ENCODE results near the gene TUBB1.
"Not testable (repeated sequence)": the region's sequence is repeated elsewhere in the genome, so short reads cannot be mapped to it uniquely, and the experiment has no call there.

The TUBB1 gene

DNA sequence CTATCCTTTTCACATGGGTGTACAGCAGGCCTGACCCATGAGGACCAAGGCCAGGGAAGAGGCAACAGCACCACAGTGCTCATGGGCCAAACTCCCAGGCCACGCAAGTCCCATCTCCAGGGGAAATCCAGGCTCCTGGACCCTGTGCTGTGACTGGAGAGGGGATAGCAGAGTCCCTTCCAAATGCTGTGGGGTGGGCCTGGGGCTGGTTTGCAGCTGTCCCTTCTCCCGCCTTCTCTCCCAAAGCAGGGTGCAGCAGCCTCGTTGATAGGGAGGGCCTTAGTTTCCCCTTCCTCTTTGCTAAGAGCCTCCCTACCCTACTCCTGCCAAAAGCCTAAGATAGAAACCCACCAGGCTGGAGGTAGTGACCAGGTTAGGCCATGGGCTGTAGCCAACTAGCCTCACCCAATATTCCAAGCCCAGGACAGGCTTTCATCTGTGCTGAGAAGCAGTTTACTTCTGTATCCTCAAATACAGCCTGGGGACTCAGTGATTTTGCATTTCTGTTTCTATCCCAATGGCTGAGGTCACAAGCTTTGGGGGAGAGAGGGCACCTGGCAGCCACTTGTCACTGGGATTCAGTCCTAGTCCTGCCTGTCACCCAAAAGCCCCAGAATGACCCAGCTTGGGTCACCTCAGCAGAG is 13.6 kb upstream of the TUBB1 start:
- no peak for DNase-seq (ENCODE audit: low read depth in 3 of 3)

GRCh38 chr20:59006167-59006863 is 12.9 kb upstream of the TUBB1 start:
- no peak for DNase-seq (ENCODE audit: low read depth in 3 of 3)

GRCh38 chr20:59006864-59007664 is 12.2 kb upstream of the TUBB1 start, which contains the start of gene CTSZ:
Gene CTSZ (minus strand): TSS chr20:59007254. CDS start chr20:59007128, 126 bp downstream.
- DNase-seq (ENCODE audit: low read depth in 3 of 3): peak in 1 of 3 experiments; percentile 35

GRCh38 chr20:59007665-59008511 is 11.3 kb upstream of the TUBB1 start:
- DNase-seq (ENCODE audit: low read depth in 3 of 3): no peak

GRCh38 chr20:59008715-59009336 is 10.4 kb upstream of the TUBB1 start:
- no peak for DNase-seq (ENCODE audit: low read depth in 3 of 3)

DNA sequence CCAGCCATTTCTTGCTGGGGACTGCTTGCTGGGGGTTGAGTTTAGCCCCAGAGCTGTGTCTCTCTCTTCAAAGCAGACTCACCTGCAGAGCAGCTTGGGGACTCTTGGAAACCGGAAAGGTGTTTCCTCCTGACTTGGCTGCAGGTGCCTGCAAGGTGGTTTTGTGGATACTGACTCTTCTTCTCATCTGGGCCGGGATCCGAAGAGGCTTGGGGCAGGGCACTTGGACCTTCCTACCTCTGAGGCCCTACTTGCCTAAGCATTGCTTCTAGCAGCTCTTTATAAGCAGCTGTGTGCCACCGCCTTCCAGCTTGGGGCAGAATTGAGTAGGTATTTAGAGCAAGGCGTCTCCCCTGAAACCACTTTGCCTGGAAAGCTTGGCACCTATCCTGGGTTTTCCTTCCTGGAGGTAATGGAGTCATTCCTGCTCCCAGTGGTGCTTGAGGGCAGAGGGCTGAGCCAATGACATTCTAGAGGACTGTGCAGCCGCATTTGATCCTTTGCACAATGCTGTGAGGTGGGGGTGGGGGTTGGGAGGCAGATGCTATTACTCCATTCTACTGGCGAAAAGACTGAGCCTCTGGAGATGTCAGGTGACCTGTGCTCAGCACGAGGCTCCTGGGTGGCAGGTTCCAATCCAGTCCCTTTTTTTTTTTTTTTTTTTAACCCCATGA is 8.8 kb upstream of the TUBB1 start:
- no peak for DNase-seq (ENCODE audit: low read depth in 3 of 3)

- DNase-seq (ENCODE audit: low read depth in 3 of 3): no peak
Measured at GRCh38 chr20:59010995-59011873, 8.0 kb upstream of the TUBB1 start.

GRCh38 chr20:59011874-59012157 is 7.4 kb upstream of the TUBB1 start:
- DNase-seq (ENCODE audit: low read depth in 3 of 3): not testable (repeated sequence)

- DNase-seq (ENCODE audit: low read depth in 3 of 3): no peak
Measured at GRCh38 chr20:59013031-59013951, 5.9 kb upstream of the TUBB1 start.

DNA sequence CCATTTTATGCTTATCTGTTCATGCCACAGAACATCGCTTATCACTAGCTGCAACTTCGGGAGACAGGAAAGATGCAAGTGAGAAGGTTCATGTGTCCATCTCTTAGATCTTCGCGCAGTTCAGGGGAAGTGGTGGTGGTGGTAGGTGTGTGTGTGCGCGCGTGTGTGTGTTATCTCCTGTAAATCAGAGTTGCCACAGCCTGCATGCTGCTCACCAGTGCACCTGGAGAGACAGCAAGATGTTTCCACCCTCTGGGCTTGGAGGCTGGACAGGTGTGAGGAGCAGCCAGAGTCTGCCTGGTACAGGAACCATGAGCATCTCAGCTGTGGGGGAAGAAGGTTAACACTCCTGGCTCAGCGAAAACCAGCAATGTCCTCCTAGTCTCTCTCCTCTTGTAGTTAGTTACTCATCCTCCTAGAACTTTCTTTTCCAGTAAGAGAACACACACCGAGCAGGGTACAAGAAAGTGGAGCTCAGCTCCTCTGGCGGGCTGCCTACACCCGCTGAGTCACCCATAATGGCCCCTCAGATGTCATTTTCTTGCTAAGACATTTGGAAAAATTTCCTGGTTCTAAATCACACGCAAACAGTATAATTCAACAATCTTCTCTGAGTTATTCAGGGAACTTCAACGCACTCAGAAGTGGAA is 5.1 kb upstream of the TUBB1 start:
- no peak for DNase-seq (ENCODE audit: low read depth in 3 of 3)

- no peak for DNase-seq (ENCODE audit: low read depth in 3 of 3)
Measured at GRCh38 chr20:59014680-59015389, 4.4 kb upstream of the TUBB1 start.

DNA sequence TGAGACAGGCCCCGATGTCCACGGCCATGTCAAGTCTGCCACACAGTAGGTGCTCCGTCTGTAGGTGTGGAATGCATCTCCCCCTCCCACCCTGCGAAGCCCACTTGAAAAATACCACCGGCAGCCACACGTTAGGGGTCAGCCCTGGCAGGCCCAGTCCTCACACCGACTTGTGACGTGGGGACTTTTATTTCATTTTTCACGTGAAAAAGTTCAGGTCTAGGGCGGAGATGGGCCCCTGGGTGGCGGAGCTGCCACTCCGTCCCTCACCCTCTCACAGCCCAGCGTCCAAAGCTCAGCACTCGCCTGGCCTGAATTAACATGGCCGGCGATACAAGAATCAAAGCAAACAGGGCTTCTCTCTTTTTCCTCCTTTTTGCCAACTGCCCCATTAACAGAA is 3.8 kb upstream of the TUBB1 start:
- DNase-seq (ENCODE audit: low read depth in 3 of 3): no peak

DNA sequence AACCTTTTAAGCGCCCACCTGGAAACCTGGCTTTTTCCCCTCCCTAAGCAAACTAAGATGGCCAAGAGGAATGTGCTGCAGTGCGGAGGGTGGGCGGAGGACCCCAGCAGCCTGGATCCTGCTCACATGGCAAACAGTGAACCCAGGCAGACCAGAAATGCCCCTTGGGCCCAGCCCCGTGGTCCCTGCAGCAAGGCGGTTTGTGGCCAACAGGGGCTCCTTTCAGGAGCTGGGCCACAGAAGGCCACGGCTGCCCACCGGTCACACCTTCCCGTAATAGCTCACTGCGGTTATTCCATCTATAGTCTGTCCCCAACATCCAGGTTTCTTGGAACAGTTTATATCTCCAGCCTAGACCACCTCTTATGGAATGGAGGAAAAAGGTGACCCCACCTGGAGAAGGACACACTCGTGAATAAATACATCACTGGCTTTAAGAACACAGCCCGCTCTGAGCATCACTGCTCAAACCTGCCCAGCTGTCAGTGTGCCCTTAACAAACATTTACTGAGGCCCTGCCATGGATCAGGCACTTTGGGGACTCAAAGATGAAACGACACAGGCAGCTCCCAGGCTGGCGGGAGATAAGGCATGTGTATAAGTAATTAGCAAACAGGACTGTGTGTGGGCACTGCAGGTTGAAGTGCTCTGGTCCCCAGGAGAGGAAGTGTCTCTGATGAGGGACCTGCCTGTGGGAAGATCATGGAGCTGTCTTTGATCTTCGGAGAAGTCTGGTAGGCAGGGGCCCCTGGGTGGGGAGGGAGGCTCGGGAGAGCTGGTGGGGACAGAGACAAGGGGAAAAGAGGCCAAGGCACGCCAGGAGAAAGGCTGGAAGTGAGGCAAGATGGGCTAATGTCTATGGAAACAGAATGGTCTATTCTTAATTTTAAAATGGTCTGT is 3.2 kb upstream of the TUBB1 start:
- no peak for DNase-seq (ENCODE audit: low read depth in 3 of 3)

DNA sequence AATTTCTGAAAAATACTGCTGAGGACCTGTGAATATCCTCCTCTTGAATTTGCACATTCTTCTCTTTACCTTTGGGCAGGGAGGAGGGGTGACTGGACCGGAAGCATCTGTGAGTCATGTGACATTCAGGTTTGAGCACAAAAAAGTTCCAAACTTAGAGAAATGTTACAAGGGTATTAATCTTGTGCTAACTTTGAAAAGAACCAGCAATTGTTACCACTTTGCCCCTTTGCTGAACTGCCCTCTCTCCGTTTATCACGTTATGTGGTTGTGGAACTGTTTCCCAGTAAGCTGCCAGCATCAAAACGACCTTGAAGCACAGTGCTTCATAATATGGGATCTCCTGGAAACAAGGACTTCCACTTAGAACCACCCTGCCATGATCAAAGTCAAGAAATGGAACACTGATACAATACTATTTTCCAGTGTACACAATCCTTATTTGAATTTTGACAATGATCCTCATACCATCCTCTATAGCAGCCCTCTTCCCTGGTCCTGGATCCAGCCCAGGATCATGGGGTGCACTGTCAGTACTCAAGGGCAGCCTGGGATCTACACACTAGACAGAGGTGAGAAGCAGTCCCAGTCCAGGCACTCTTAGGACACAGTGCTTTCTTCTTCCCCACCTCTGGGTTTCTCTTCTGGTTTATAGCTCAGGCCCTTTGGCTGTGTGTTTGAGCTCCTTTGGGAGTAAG is 2.3 kb upstream of the TUBB1 start:
- DNase-seq (ENCODE audit: low read depth in 3 of 3): no peak

GRCh38 chr20:59017493-59018231 is 1.6 kb upstream of the TUBB1 start:
- no peak for DNase-seq (ENCODE audit: low read depth in 3 of 3)
